Transverse colon (tissue), 4 donors: ENCODE data around the gene HYAL3. TPM values are rescaled to one million over a fixed set of nuclear protein-coding genes. Genes with fewer than 3 reads are reported as not detected.

Source experiments
- DNase-seq: peaks from one replicate; pipeline ENCODE4 v3.0.0-alpha.2; 2019
- H3K27ac ChIP-seq, 4 donors: fragments of 200-600 bp; sonication (generic); 2 replicates each; pipeline ENCODE4 v1.5.1; 2016 to 2018; ENCODE audit warnings: inconsistent platforms in 4 of 4
- H3K27me3 ChIP-seq: fragments of 200-600 bp; sonication (generic); 2 replicates; pipeline ENCODE4 v1.5.1; 2017; ENCODE audit warnings: inconsistent platforms
- H3K36me3 ChIP-seq, 4 donors: fragments of 200-600 bp; sonication (generic); 2 replicates each; pipeline ENCODE4 v1.5.1; 2017 to 2019; ENCODE audit warnings: inconsistent platforms in 4 of 4
- H3K4me1 ChIP-seq, 4 donors: fragments of 200-600 bp; sonication (generic); 2 replicates each; pipeline ENCODE4 v1.5.1; 2017 to 2020; ENCODE audit warnings: inconsistent platforms in 4 of 4
- H3K4me3 ChIP-seq, 4 donors: fragments of 200-600 bp; sonication (generic); 1 replicate in 1 of 4; 2 replicates in 3 of 4; pipeline versions ENCODE4 v1.5.1 to v1.6.1; 2017 to 2019; ENCODE audit warnings: inconsistent platforms in 4 of 4
- H3K9me3 ChIP-seq, 2 donors: fragments of 200-600 bp; sonication (generic); 2 replicates each; pipeline ENCODE4 v1.5.1; 2017 to 2019; ENCODE audit warnings: inconsistent platforms in 2 of 2
- EP300 ChIP-seq: sonication (generic); formaldehyde crosslinking; IDR thresholded peaks from one replicate; pipeline ENCODE4 v1.6.1; 2017; ENCODE audit warnings: antibody characterized with exemption, low read depth
- POLR2A ChIP-seq: fragments of 450-650 bp; IDR thresholded peaks from one replicate; pipeline ENCODE4 v1.6.1; 2016; ENCODE audit warnings: antibody characterized with exemption, mild to moderate bottlenecking, moderate library complexity
- POLR2AphosphoS5 ChIP-seq, 3 donors: sonication (generic); formaldehyde crosslinking; IDR thresholded peaks; one replicate each; pipeline ENCODE4 v1.6.1; 2016; ENCODE audit warnings: antibody characterized with exemption in 3 of 3
- WGBS, 2 donors: methylation state at CpG; one replicate each; pipeline ENCODE4 v1.1.5; 2018; ENCODE audit warnings: low coverage in 1 of 2; 5-methylcytosine and 5-hydroxymethylcytosine counted together
- in situ Hi-C, 4 donors: fragments of 200-750 bp; cut with MboI; loops; one replicate each; pipeline versions ENCODE4 v1.15.0 to v1.15.1; 2017; ENCODE audit warnings: low sequenced_read_pairs in 3 of 4, low pct_ligation_motif_present in 1 of 4, low pct_unique_long_range_greater_than_20kb in 1 of 4
- intact Hi-C: fragments of 100-400 bp; cut with DNase I; formaldehyde crosslinking; loops from one replicate; pipeline ENCODE4 v1.15.1; 2023; ENCODE audit warnings: low total_unique reads
- total RNA-seq, 4 donors: library from RNA; depleted of rRNA; stranded (reverse); fragments of >200 nt; gene quantifications; one replicate each; pipeline ENCODE4 v1.1.0, GENCODE V29; 2016
- TF ChIP-seq, protein P1 (sequence below), 5 experiments: fragments of 200-600 bp in 3 of 5; fragments of 450-650 bp in 2 of 5; sonication (generic) in 3 of 5; IDR thresholded peaks; 1 replicate in 2 of 5; 2 replicates in 3 of 5; pipeline ENCODE4 v1.5.1; 2016 to 2017; ENCODE audit warnings: antibody characterized with exemption in 5 of 5, inconsistent platforms in 3 of 5, mild to moderate bottlenecking in 2 of 5, moderate library complexity in 1 of 5

HYAL3 gene
- total RNA-seq, 4 donors from 2014 or later, result 0.79 to 11.2 (median 3.8) TPM

DNA sequence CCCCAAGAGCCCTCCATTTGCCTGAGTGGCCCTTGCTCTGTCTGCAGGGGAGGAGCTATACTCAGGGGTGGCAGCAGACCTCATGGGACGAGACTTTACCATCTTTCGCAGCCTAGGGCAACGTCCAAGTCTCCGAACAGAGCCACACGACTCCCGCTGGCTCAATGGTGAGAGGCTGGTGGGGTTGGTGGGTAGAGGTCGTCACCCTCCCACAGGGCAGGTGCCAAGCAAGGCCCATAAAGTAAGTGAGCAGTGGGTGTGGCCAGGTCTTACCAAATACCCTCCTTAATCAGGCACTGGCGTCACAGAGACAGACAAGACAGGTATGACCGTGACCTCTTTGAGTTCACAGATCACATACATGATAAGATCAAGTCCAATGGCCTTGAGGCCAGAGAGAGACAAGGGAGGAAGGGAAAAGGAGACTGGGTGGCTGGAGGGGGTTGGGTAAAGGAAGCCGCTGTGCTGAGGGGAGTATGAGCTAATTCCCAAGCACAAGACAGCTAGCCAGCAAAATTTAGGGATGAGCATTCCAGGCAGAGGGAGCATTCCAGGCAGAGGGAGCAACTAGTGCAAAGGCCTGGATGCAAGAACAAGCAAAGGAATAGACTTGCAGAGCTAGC lies 27.8 kb downstream of the HYAL3 start:
- 72 to 80% methylated on average over 1 to 10 of the region's 10 CpGs for WGBS, 2 donors
- TF ChIP-seq POLR2A (peak; percentile 29), EP300 (no peak)
- H3K9me3 ChIP-seq, result no peaks in the 10 kb centered on the region
- H3K4me1 ChIP-seq, result peaks cover 36 to 71% (median 51%) of the 10 kb centered on the region in 4 donors
- DNase-seq, result peak; percentile 38
- H3K27ac ChIP-seq, result peak overlapping the region; percentile 23 to 96 (median 88)
- intact Hi-C loops, result loop anchor here (5.0 to 10.0 kb wide), 2 partner anchors 79 to 147 kb away; partner anchors contain the start of gene GNAT1
- H3K4me3 ChIP-seq, result no peak overlapping the region
- H3K36me3 ChIP-seq, result no peaks in the 10 kb centered on the region
- in situ Hi-C loops, result loop anchor here in 1 of 4 donors (5.0 kb wide), 1 partner anchor 79 kb away; the partner anchor contains the start of gene GNAT1
- peaks cover 28% of the 10 kb centered on the region for H3K27me3 ChIP-seq

DNA sequence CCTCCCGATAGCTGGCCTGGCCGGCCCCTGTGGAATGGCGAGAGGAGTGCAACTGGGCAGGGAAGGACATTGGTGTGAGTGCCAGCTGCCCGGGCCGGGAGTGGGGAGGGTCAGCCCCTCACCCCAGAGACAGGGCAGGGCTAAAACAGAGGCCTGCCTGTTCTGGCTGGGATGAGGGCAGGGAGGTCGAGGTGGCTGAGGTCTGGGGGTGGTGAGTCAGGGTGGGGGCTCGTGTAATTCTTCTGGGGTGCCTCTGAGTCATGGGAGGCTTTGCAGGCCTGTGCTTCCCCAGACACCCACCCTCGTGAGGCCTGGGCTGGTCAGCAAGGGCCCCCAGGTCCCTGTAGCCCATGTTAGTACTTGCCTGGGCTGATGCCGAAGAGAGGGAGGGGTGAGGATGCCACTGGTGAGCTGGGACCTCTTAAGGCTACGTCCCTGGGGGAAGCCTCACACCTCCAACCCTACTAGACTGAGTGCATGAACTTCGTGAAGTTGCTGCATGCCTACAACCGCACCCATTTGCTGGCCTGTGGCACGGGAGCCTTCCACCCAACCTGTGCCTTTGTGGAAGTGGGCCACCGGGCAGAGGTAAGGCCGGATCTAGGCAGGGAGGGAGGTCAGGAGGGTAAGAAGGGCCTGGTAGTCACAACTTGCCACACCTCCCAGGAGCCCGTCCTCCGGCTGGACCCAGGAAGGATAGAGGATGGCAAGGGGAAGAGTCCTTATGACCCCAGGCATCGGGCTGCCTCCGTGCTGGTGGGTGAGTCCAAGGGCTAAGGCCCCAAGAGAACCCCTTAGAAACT lies 28.6 kb downstream of the HYAL3 start:
- no peaks in the 10 kb centered on the region for H3K9me3 ChIP-seq
- H3K4me1 ChIP-seq, result peaks cover 44 to 79% (median 57%) of the 10 kb centered on the region in 4 donors
- peak overlapping the region; percentile 85 to 96 (median 88) for H3K27ac ChIP-seq
- no peaks in the 10 kb centered on the region for H3K36me3 ChIP-seq
- 74 to 100% methylated on average over 1 to 19 of the region's 19 CpGs for WGBS, 2 donors
- H3K27me3 ChIP-seq, result peaks cover 20% of the 10 kb centered on the region
- in situ Hi-C loops (loop anchor here in 1 of 4 donors (5.0 kb wide), 1 partner anchor 78 kb away; the partner anchor contains the start of gene GNAT1), intact Hi-C loops (loop anchor here (5.0 to 10.0 kb wide), 2 partner anchors 78 to 146 kb away; partner anchors contain the start of gene GNAT1)
- TF ChIP-seq POLR2AphosphoS5 (IDR thresholded peaks at IDR 0.05), result peak in 1 of 3 donors; percentile 25
- TF ChIP-seq EP300, result no peak
- TF ChIP-seq POLR2A, result no peak
- TF ChIP-seq, protein P1, sequence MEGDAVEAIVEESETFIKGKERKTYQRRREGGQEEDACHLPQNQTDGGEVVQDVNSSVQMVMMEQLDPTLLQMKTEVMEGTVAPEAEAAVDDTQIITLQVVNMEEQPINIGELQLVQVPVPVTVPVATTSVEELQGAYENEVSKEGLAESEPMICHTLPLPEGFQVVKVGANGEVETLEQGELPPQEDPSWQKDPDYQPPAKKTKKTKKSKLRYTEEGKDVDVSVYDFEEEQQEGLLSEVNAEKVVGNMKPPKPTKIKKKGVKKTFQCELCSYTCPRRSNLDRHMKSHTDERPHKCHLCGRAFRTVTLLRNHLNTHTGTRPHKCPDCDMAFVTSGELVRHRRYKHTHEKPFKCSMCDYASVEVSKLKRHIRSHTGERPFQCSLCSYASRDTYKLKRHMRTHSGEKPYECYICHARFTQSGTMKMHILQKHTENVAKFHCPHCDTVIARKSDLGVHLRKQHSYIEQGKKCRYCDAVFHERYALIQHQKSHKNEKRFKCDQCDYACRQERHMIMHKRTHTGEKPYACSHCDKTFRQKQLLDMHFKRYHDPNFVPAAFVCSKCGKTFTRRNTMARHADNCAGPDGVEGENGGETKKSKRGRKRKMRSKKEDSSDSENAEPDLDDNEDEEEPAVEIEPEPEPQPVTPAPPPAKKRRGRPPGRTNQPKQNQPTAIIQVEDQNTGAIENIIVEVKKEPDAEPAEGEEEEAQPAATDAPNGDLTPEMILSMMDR (IDR thresholded peaks at IDR 0.05), result no peak
- no peak for DNase-seq
- H3K4me3 ChIP-seq, result peak overlapping the region in 1 of 4 donors; percentile 41

DNA sequence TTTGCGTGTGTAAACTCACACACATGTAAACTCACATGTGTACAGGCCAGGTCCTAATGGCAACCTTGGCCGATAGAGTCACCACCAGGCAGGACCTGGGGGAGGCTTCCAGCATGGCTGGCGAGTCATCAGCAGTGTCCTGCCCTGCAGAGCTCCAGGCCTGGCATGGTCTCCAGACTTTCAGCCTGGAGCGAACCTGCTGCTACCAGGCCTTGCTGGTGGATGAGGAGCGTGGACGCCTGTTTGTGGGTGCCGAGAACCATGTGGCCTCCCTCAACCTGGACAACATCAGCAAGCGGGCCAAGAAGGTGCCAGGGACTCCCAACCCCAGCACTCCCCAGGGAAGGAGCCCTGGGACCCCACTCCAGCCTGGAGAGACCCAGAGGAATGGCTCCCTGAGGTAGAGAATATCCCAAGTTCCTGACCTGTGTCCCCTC lies 29.2 kb downstream of the HYAL3 start:
- peak overlapping the region in 2 of 4 donors; percentile 32 to 41 for H3K4me3 ChIP-seq

DNA sequence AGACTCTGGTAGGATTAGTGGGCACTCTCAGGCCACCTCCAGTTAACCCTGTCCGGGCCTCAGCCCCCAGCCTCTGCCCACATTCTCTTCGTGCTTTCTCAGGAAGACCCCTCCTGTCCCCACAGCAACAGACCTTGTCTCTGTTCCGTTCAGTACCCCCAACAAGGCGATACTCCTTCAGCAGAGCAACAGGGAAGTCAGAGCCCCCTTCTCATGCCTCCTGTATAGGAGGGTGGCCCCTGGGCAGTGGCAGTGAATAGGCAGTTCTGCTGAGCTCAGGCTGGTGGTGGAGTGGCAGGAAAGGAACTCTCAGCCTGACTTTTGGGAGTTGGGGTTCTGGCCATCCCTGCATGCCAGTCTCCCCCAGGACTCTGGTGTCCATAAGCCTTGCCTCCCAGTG lies 29.7 kb downstream of the HYAL3 start:
- Histone ChIP-seq H3K27me3 (peaks cover 9% of the 10 kb centered on the region), H3K27ac (peak overlapping the region; percentile 85 to 96 (median 88)), H3K4me1 (peaks cover 53 to 87% (median 65%) of the 10 kb centered on the region in 4 donors), H3K9me3 (no peaks in the 10 kb centered on the region), H3K36me3 (no peaks in the 10 kb centered on the region), H3K4me3 (peak overlapping the region in 3 of 4 donors; percentile 31 to 41 (median 32))
- WGBS, 2 donors, result 30% methylated on average over 4 of the region's 4 CpGs; no CpG with 5 or more reads in 1 of the 2 donors
- no peak for DNase-seq
- intact Hi-C loops (no loop called here), in situ Hi-C loops (no loop called here)
- no peak for TF ChIP-seq POLR2AphosphoS5 (IDR thresholded peaks at IDR 0.05)
- TF ChIP-seq EP300, result no peak
- no peak for TF ChIP-seq POLR2A
- TF ChIP-seq, protein P1 (IDR thresholded peaks at IDR 0.05), result no peak

More for the DNA sequence above, 29.2 kb downstream of the HYAL3 start:
- no peaks in the 10 kb centered on the region for H3K9me3 ChIP-seq
- H3K36me3 ChIP-seq, result no peaks in the 10 kb centered on the region
- H3K27ac ChIP-seq, result peak overlapping the region; percentile 85 to 96 (median 88)
- H3K4me1 ChIP-seq, result peaks cover 50 to 85% (median 61%) of the 10 kb centered on the region in 4 donors
- peaks cover 14% of the 10 kb centered on the region for H3K27me3 ChIP-seq
- no peak for DNase-seq
- 62% methylated on average over 3 of the region's 8 CpGs; no CpG with 5 or more reads in 1 of the 2 donors for WGBS, 2 donors
- in situ Hi-C loops (loop anchor here in 1 of 4 donors (5.0 kb wide), 1 partner anchor 78 kb away; the partner anchor contains the start of gene GNAT1), intact Hi-C loops (loop anchor here (5.0 to 10.0 kb wide), 2 partner anchors 78 to 145 kb away; partner anchors contain the start of gene GNAT1)
- TF ChIP-seq, protein P1 (IDR thresholded peaks at IDR 0.05), result no peak
- TF ChIP-seq POLR2AphosphoS5 (IDR thresholded peaks at IDR 0.05) (no peak), EP300 (no peak), POLR2A (no peak)
